ENCODE results near the gene FOSL1. TPM values are rescaled to one million over a fixed set of nuclear protein-coding genes. Genes with fewer than 3 reads are reported as not detected.
A peak's percentile ranks its signal among the peaks of the same experiment; 100 is the strongest.

Gene FOSL1
- total and polyA plus RNA-seq, 2 of the 13 experiments (the other 11 are each of a cell fraction or from before 2014, with no cell fraction given), result 4.0 to 4.1 TPM

GRCh38 chr11:65851083-65851579, 49.1 kb downstream of the FOSL1 start:
- Histone ChIP-seq H3K4me2 (ENCODE audit: low read depth, low read length) (no peak overlapping the region), H3K27ac (ENCODE audit: extremely low read length, insufficient read depth, low read length) (no peak overlapping the region), H3K27me3 (ENCODE audit: control insufficient read depth in 1 of 2, insufficient read depth in 2 of 2, low read length in 2 of 2) (no peaks in the 10 kb centered on the region), H2AFZ (ENCODE audit: low read length) (no peak overlapping the region), H3K79me2 (ENCODE audit: insufficient read depth, low read length) (peaks cover 6% of the 10 kb centered on the region), H4K20me1 (ENCODE audit: insufficient read depth, low read length) (peaks cover 35% of the 10 kb centered on the region), H3K9me3 (ENCODE audit: low read length) (0 out of 2 replicates have a peak, but pooled peaks cover 4% of the 10 kb centered on the region), H3K4me1 (ENCODE audit: insufficient read depth, low read length) (peaks cover 67% of the 10 kb centered on the region), H3K9ac (ENCODE audit: insufficient read depth, low read depth, low read length) (no peak overlapping the region), H3K36me3 (replicated peaks in 1 of 2; ENCODE audit: control insufficient read depth in 1 of 2, insufficient read depth in 2 of 2, low read length in 2 of 2) (peaks cover 14 to 32% of the 10 kb centered on the region in 2 experiments), H3K4me3 (replicated peaks in 1 of 3; ENCODE audit: insufficient read depth in 1 of 3, low read depth in 2 of 3, low read length in 3 of 3) (no peak overlapping the region)
- ChIA-PET CTCF (ENCODE audit: low intra/inter-chr PET ratio, low total read pairs) (no interaction called here), POLR2A (interaction anchor here (0.5 to 4.1 kb wide), 6 partner anchors 9 to 106 kb away, joined by 3 to 20 read pairs (median 5); partner anchors contain the start of genes FIBP and MUS81)
- DNase-seq (ENCODE audit: low spot score), result no peak
- intact Hi-C loops (cut with micrococcal nuclease; ENCODE audit: unreplicated experiment), result no loop called here
- peak; percentile 10 for ATAC-seq
- peak; percentile 64 for TF ChIP-seq AGO2 (optimal IDR thresholded peaks at IDR 0.05; ENCODE audit: low read depth, low read length)
- peak; percentile 57 for TF ChIP-seq CTCF (CRISPR knock-in tag; IDR thresholded peaks at IDR 0.05)
- TF ChIP-seq RBFOX2 (IDR thresholded peaks at IDR 0.05; ENCODE audit: low read depth, low read length), result 0 out of 2 replicates have a peak, but pooled peaks have one; percentile 2
- no peak for TF ChIP-seq ZNF570 (CRISPR knock-in tag; IDR thresholded peaks at IDR 0.05; ENCODE audit: borderline replicate concordance)
- TF ChIP-seq ARID2 (CRISPR knock-in tag; IDR thresholded peaks at IDR 0.05; ENCODE audit: borderline replicate concordance), result no peak
- TF ChIP-seq AGO1 (IDR thresholded peaks at IDR 0.05; ENCODE audit: low read depth, low read length, poor library complexity, severe bottlenecking), result peak; percentile 0
- TF ChIP-seq ZMYM2 (CRISPR knock-in tag; IDR thresholded peaks at IDR 0.05), result 0 out of 2 replicates have a peak, but pooled peaks have one; percentile 4
- peak; percentile 55; the same call in 1 of the 2 replicates for TF ChIP-seq ZNF740 (CRISPR knock-in tag; IDR thresholded peaks at IDR 0.05)
- TF ChIP-seq CBX5 (CRISPR knock-in tag; IDR thresholded peaks at IDR 0.05; ENCODE audit: borderline replicate concordance), result 0 out of 2 replicates have a peak, but pooled peaks have one; percentile 18
- 89% methylated on average over 7 of the region's 14 CpGs for WGBS (ENCODE audit: low lambda C conversion rate)
- BruUV-seq (replicated peaks), result no TSS peak
- no peak for FAIRE-seq
- in situ Hi-C loops (cut with HindIII; ENCODE audit: extremely low pct_ligation_motif_present, low pct_unique_long_range_greater_than_20kb), result loop anchor here (10.0 kb wide), 1 partner anchor 296 kb away; the partner anchor contains the start of gene LTBP3
